ENCODE measurements around the gene PACS1.

PACS1 gene

DNA sequence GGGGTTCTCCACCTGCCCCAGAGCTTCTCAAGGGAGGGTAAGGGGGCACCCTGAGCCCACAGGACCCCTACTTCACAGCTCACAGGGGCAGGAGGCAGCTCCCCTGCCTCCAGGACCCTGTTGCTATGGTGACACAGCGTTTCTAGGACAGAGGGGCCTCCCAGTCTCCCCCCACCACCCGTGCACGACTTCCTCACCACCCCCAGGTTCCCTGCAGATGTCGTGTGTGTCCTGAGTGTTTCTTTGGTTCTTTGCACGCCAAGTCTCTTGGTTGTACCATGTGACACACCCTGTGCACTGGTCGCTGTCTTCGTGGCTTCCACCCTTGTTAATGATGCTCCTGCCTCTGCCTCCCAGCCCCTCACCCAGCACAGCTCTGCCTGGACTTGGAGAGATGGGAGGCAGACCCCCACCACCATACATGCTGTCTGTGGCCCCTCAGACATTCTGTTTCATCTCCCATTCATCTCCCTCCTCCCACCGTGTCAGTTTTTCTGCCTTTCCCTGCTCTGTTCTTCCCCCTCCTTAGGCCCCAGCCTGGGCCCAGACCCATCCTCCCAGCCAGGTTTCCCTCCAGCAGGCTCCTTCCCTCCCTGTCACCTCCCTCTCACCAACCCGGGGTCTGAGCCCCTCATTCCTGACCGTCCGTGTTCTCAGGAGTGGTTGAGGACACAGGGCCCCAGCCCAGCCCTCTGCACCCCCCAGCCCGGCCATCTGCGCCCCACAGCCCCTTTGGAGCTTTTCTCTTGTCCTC is 173.9 kb downstream of the PACS1 start:
- Histone ChIP-seq H3K9me3 (ENCODE audit: insufficient read depth, low read length) (no peaks in the 10 kb centered on the region), H3K9ac (ENCODE audit: low read length) (no peak overlapping the region), H4K20me1 (ENCODE audit: insufficient read depth, low read length) (no peaks in the 10 kb centered on the region), H3K36me3 (replicated peaks; ENCODE audit: low read depth, low read length) (no peaks in the 10 kb centered on the region), H3K79me2 (ENCODE audit: low read length) (no peaks in the 10 kb centered on the region), H3K4me1 (ENCODE audit: low read length) (no peaks in the 10 kb centered on the region), H3K27ac (ENCODE audit: low read length) (no peak overlapping the region), H2AFZ (ENCODE audit: low read depth, low read length) (no peak overlapping the region), H3K4me2 (ENCODE audit: low read length) (no peak overlapping the region), H3K4me3 (ENCODE audit: low read length) (no peak overlapping the region), H3K27me3 (ENCODE audit: low read depth, low read length) (no peaks in the 10 kb centered on the region)
- TF ChIP-seq EZH2phosphoT487 (IDR thresholded peaks at IDR 0.05; ENCODE audit: low read depth) (no peak), CTCF (IDR thresholded peaks at IDR 0.05; ENCODE audit: low read depth, low read length) (no peak)

DNA sequence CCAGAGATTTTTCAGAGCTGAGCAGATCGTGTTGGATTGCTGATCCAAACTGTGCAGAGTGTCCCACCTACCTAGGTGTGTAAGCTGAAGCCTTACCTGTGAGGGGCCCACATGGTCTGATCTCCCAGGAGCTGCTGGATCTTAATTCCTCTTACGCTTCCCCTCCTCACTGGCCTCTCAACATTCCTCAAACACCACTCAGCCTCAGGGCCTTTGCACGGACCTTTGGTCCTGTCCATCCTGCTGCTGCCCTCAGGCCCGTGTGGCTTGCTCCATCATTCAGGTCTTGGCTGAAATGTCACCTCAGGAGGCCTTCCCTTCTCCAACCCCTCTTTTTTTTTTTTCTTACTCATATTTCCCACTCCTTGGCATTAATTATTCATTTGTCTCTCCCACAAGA is 177.2 kb downstream of the PACS1 start:
- Histone ChIP-seq H3K4me2 (ENCODE audit: low read length) (no peak overlapping the region), H3K9me3 (ENCODE audit: insufficient read depth, low read length) (no peaks in the 10 kb centered on the region), H3K4me3 (ENCODE audit: low read length) (no peak overlapping the region), H3K27me3 (ENCODE audit: low read depth, low read length) (no peaks in the 10 kb centered on the region), H2AFZ (ENCODE audit: low read depth, low read length) (no peak overlapping the region), H3K36me3 (replicated peaks; ENCODE audit: low read depth, low read length) (no peaks in the 10 kb centered on the region), H3K27ac (ENCODE audit: low read length) (no peak overlapping the region), H3K79me2 (ENCODE audit: low read length) (no peaks in the 10 kb centered on the region), H3K9ac (ENCODE audit: low read length) (no peak overlapping the region), H4K20me1 (ENCODE audit: insufficient read depth, low read length) (no peaks in the 10 kb centered on the region), H3K4me1 (ENCODE audit: low read length) (no peaks in the 10 kb centered on the region)
- TF ChIP-seq CTCF (IDR thresholded peaks at IDR 0.05; ENCODE audit: low read depth, low read length) = no peak
- TF ChIP-seq EZH2phosphoT487 (IDR thresholded peaks at IDR 0.05; ENCODE audit: low read depth) = no peak

DNA sequence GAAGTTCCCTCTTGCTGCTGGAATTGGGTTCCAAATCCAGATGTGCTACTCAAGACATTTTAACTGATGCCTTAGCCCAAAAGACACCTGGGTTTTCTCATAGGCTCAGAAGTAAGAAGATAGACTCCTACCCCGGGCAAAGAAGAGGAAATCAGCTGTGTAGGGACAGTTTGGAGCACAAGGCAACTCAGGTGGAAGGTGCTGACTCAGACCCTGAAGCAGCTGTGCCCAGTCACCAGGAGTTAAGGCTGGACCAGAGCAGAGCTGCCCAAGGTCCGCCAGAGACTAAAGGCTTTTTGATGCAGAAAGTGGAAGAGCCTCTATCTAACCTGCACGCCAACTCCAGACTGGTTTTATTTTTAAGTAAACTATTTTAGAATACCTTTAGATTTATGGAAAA is 177.7 kb downstream of the PACS1 start:
- H3K4me3 ChIP-seq (ENCODE audit: low read length) = no peak overlapping the region
- H3K9me3 ChIP-seq (ENCODE audit: insufficient read depth, low read length) = no peaks in the 10 kb centered on the region
- H3K27me3 ChIP-seq (ENCODE audit: low read depth, low read length) = no peaks in the 10 kb centered on the region
- no peak overlapping the region for H2AFZ ChIP-seq (ENCODE audit: low read depth, low read length)
- no peak overlapping the region for H3K4me2 ChIP-seq (ENCODE audit: low read length)
- H3K27ac ChIP-seq (ENCODE audit: low read length) = no peak overlapping the region
- no peak overlapping the region for H3K9ac ChIP-seq (ENCODE audit: low read length)
- no peaks in the 10 kb centered on the region for H3K79me2 ChIP-seq (ENCODE audit: low read length)
- H3K36me3 ChIP-seq (replicated peaks; ENCODE audit: low read depth, low read length) = no peaks in the 10 kb centered on the region
- H4K20me1 ChIP-seq (ENCODE audit: insufficient read depth, low read length) = no peaks in the 10 kb centered on the region
- no peaks in the 10 kb centered on the region for H3K4me1 ChIP-seq (ENCODE audit: low read length)
- no peak for TF ChIP-seq EZH2phosphoT487 (IDR thresholded peaks at IDR 0.05; ENCODE audit: low read depth)
- no peak for TF ChIP-seq CTCF (IDR thresholded peaks at IDR 0.05; ENCODE audit: low read depth, low read length)

DNA sequence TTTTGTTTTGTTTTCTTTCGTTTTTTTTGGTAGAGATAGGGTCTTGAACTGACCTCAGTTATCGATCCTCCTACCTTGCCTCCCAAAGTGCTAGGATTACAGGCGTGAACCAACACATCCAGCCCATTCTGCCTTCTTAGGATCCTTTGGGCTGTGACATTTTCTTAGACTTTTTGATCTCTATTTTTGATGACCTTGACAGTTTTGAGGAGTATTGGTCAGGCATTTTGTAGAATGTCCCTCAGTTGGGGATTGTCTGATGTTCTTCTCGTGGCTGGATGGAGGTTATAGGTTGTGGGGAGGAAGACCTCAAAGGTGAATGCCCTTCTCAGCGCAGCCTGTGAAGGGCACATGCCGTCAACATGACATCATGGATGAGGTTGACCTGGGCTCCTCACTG is 178.8 kb downstream of the PACS1 start:
- no peak for TF ChIP-seq EZH2phosphoT487 (IDR thresholded peaks at IDR 0.05; ENCODE audit: low read depth)
- TF ChIP-seq CTCF (IDR thresholded peaks at IDR 0.05; ENCODE audit: low read depth, low read length) = no peak
- Histone ChIP-seq H4K20me1 (ENCODE audit: insufficient read depth, low read length) (no peaks in the 10 kb centered on the region), H2AFZ (ENCODE audit: low read depth, low read length) (no peak overlapping the region), H3K4me1 (ENCODE audit: low read length) (no peaks in the 10 kb centered on the region), H3K4me3 (ENCODE audit: low read length) (no peak overlapping the region), H3K79me2 (ENCODE audit: low read length) (no peaks in the 10 kb centered on the region), H3K9me3 (ENCODE audit: insufficient read depth, low read length) (no peaks in the 10 kb centered on the region), H3K4me2 (ENCODE audit: low read length) (no peak overlapping the region), H3K36me3 (replicated peaks; ENCODE audit: low read depth, low read length) (no peaks in the 10 kb centered on the region), H3K27ac (ENCODE audit: low read length) (no peak overlapping the region), H3K9ac (ENCODE audit: low read length) (no peak overlapping the region), H3K27me3 (ENCODE audit: low read depth, low read length) (no peaks in the 10 kb centered on the region)
